ENCODE results near the gene TANGO6. TPM values are rescaled to one million over a fixed set of nuclear protein-coding genes. Genes with fewer than 3 reads are reported as not detected.

The TANGO6 gene
- total RNA-seq, 4 donors from 2014 or later, result 16.7 to 24.4 (median 20.2) TPM

DNA sequence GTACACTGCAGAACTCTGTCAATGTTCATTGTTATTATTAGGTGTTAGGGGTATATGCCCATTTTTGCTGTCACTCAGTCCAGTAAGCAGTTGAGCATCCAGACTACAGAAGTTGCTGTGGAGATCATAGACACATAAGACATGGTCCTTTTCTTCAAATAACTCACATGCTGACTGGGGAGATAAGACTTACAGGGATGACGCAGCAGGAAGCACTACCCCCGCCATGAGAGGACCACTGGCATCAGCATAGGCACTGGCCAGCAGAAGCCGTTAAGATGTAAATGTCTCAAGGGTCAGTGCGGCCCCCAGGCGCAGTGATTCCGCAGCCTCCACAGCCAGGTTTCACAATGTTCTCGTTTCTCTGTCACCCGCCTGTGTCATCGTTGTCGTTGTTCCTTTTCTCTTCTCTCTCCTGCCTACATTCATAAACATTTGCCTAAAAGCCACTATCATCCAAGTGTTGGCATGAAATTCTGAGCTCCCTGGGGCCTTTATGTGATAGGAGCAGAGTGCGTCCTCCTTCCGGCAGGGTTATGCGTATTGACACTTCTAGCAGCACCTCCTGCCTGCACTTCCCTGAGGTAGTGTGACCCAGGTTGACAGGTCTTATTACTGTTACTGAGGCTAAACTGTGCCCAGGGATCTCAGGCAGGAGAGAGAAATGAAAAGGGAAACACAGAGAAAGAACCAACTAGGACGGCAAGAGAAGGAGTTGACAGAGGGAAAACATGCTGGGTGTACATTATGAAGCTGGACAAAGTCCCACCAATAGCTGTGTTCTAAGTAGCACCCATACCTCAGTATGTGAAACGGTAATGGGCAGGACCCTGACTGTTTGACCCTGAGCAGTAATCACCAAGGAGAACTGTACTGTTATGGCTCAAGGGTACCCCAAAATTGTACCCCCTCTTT is 17.9 kb downstream of the TANGO6 start:
- WGBS, 2 donors, result 94 to 95% methylated on average over 15 of the region's 15 CpGs
- intact Hi-C loops (cut with DNase I), result no loop called here
- TF ChIP-seq, protein P1, sequence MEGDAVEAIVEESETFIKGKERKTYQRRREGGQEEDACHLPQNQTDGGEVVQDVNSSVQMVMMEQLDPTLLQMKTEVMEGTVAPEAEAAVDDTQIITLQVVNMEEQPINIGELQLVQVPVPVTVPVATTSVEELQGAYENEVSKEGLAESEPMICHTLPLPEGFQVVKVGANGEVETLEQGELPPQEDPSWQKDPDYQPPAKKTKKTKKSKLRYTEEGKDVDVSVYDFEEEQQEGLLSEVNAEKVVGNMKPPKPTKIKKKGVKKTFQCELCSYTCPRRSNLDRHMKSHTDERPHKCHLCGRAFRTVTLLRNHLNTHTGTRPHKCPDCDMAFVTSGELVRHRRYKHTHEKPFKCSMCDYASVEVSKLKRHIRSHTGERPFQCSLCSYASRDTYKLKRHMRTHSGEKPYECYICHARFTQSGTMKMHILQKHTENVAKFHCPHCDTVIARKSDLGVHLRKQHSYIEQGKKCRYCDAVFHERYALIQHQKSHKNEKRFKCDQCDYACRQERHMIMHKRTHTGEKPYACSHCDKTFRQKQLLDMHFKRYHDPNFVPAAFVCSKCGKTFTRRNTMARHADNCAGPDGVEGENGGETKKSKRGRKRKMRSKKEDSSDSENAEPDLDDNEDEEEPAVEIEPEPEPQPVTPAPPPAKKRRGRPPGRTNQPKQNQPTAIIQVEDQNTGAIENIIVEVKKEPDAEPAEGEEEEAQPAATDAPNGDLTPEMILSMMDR (IDR thresholded peaks at IDR 0.05), result no peak
- no peak for TF ChIP-seq POLR2A (IDR thresholded peaks at IDR 0.05)

DNA sequence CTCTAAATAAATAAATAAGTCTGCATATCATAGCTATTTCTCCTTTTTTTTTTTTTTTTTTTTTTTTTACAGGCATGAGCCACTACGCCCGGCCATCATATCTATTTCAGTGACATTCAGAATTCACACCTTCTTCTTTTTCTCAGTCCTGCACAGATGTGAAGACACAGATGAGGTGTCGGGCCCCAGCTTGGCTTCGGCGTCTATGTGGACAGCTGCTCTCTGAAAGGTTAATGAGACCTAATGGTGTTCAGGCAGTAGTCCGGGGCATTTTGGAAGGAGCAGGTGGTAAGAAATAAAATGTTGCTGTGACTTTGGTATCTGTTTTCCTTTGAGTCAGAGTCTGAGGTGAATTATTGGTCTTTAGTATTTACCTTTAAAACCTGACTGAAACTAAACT is 23.6 kb downstream of the TANGO6 start:
- no peaks in the 10 kb centered on the region for H3K9me3 ChIP-seq
- H3K4me3 ChIP-seq (replicated peaks in 1 of 3), result no peak overlapping the region
- H3K27me3 ChIP-seq, result no peaks in the 10 kb centered on the region
- intact Hi-C loops (cut with DNase I), result no loop called here
- DNase-seq, result no peak
- peaks cover 0 to 5% of the 10 kb centered on the region in 2 donors for H3K36me3 ChIP-seq
- no peak overlapping the region for H3K27ac ChIP-seq
- TF ChIP-seq, protein P1 (IDR thresholded peaks at IDR 0.05), result no peak
- no peak for TF ChIP-seq POLR2A (IDR thresholded peaks at IDR 0.05)
- H3K4me1 ChIP-seq, result no peaks in the 10 kb centered on the region
- WGBS, 2 donors, result 97 to 99% methylated on average over 6 of the region's 6 CpGs

More for the DNA sequence above, 17.9 kb downstream of the TANGO6 start:
- no peaks in the 10 kb centered on the region for H3K27me3 ChIP-seq
- peaks cover 3 to 10% of the 10 kb centered on the region in 2 donors for H3K4me1 ChIP-seq
- no peak overlapping the region for H3K4me3 ChIP-seq (replicated peaks in 1 of 3)
- no peak for DNase-seq
- H3K27ac ChIP-seq, result no peak overlapping the region
- no peaks in the 10 kb centered on the region for H3K9me3 ChIP-seq
- H3K36me3 ChIP-seq, result peaks cover 0 to 5% of the 10 kb centered on the region in 2 donors

DNA sequence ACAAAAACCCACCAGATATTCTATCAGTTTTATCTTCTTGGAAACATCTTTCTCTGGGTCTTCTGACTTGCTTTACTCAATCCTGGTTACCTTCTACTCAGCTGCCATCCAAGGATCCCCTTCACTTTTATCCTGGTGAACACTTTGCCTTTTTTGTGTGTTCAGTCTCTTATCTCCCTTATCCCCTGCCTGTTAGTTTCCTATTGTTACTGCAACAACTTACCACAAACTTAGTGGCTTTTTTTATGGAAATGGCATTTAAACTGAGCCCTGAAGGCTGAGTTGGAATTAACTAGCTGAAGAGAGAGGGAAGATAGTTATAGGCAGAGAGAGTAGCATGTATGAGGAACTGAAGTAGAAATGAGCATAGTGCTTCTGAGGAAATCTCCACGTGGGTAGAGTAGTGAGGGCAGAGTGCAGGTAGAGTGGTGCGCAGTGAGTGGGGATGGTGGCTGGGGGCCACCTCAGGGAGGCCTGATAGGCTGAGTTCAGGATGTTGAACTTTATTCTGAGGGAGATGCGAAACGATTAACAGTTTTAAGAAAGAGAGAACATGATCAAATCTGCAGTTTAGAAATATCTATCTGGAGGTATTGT is 26.3 kb downstream of the TANGO6 start:
- H3K36me3 ChIP-seq, result peaks cover 5% of the 10 kb centered on the region in 2 donors
- H3K9me3 ChIP-seq, result no peaks in the 10 kb centered on the region
- TF ChIP-seq POLR2A (IDR thresholded peaks at IDR 0.05), result no peak
- TF ChIP-seq, protein P1 (IDR thresholded peaks at IDR 0.05), result no peak
- intact Hi-C loops (cut with DNase I), result no loop called here
- no peaks in the 10 kb centered on the region for H3K4me1 ChIP-seq
- no peak overlapping the region for H3K27ac ChIP-seq
- no peak for DNase-seq
- WGBS, 2 donors, result 81 to 84% methylated on average over 4 of the region's 4 CpGs
- H3K27me3 ChIP-seq, result no peaks in the 10 kb centered on the region
- H3K4me3 ChIP-seq (replicated peaks in 1 of 3), result no peak overlapping the region

DNA sequence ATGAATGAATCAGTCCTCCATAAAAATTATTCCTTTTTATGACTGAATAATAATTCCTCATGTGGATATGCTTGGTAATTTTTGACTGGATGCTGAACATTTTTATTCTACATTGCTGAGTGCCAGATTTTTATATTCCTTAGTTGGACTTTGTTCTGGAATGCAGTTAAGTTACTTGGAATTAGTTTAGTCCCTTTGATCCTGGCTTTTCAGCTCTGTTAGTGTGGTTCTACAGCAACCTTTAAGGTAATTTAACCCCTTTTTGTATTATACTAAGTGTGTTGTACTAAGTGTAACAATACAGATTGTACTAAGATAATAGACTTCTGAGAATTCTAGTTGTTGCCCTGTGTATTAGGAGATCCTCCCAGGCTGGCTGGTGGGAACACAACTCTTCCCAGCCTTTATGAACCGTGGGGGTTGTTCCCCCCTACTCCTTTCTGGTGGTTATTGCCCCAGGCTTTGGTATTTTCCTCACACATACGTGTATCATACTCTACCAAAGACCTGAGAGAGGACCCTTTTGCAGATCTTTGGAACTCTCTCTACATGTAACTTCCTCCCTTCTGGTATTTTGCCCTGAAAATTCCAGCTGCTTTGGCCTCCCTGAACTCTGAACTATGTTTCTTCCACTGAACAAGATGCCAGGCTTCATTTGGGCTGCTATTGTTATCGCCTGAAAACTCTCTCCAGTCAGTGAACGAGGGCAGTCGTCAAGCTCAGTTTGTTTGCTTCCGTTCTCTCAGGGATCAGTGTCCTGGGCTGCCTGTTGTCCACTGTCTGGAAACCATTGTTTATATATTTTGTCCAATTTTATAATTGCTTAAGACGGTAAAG is 30.5 kb downstream of the TANGO6 start:
- Histone ChIP-seq H3K4me3 (replicated peaks in 1 of 3) (no peak overlapping the region), H3K27ac (no peak overlapping the region), H3K9me3 (no peaks in the 10 kb centered on the region), H3K27me3 (no peaks in the 10 kb centered on the region), H3K4me1 (no peaks in the 10 kb centered on the region), H3K36me3 (peaks cover 12 to 17% of the 10 kb centered on the region in 2 donors)
- intact Hi-C loops (cut with DNase I), result no loop called here
- TF ChIP-seq, protein P1 (IDR thresholded peaks at IDR 0.05), result no peak
- TF ChIP-seq POLR2A (IDR thresholded peaks at IDR 0.05), result no peak
- 79 to 82% methylated on average over 7 of the region's 7 CpGs for WGBS, 2 donors
- no peak for DNase-seq
